GM12891 (cell line): ENCODE measurements around the gene LAG3.

Experiments used
- POLR2A ChIP-seq: IDR thresholded peaks from 2 replicates; pipeline ENCODE4 v1.6.1; 2011; ENCODE audit warnings: low read depth, low read length, control low read depth
- POLR2AphosphoS5 ChIP-seq: IDR thresholded peaks from 2 replicates; pipeline ENCODE4 v1.6.1; 2011; ENCODE audit warnings: low read depth, low read length, control low read depth
- POU2F2 ChIP-seq: IDR thresholded peaks from 2 replicates; pipeline ENCODE4 v1.6.1; 2011; ENCODE audit warnings: low read depth, mild to moderate bottlenecking, control low read depth, low read length, moderate library complexity
- TAF1 ChIP-seq: IDR thresholded peaks from 2 replicates; pipeline ENCODE4 v1.6.1; 2011; ENCODE audit warnings: low read depth, low read length, control low read depth

GRCh38 chr12:6817662-6818157, 45.4 kb downstream of the LAG3 start:
- TF ChIP-seq POLR2A (no peak), TAF1 (no peak), POLR2AphosphoS5 (no peak), POU2F2 (peak; percentile 19; the same call in 1 of the 2 replicates)
